Stimulated activated CD4-positive, alpha-beta T cell treated with anti-CD3 and anti-CD28 coated beads, Interleukin-4, amount 100 ng/mL, for 4 hours (primary cell): ENCODE measurements around the gene SYNGR2.
A peak's percentile ranks its signal among the peaks of the same experiment; 100 is the strongest.
"Not testable (repeated sequence)": the region's sequence is repeated elsewhere in the genome, so short reads cannot be mapped to it uniquely, and the experiment has no call there.

Experiments
- DNase-seq, 2 experiments: peaks; one replicate each; pipeline ENCODE4 v3.0.0-alpha.2; 2020

SYNGR2 gene

GRCh38 chr17:78144147-78144719 lies 24.1 kb upstream of the SYNGR2 start:
- DNase-seq: no peak

GRCh38 chr17:78144736-78145641 lies 23.4 kb upstream of the SYNGR2 start:
- DNase-seq: no peak

GRCh38 chr17:78146471-78146869 lies 21.9 kb upstream of the SYNGR2 start:
- no peak for DNase-seq

- no peak for DNase-seq
These were observed 21.5 kb upstream of the SYNGR2 start for GRCh38 chr17:78146881-78147280.

GRCh38 chr17:78147315-78147998 lies 20.9 kb upstream of the SYNGR2 start:
- DNase-seq: no peak

- DNase-seq: no peak
These were observed 19.9 kb upstream of the SYNGR2 start for GRCh38 chr17:78148286-78149016.

GRCh38 chr17:78151514-78152008 lies 16.8 kb upstream of the SYNGR2 start:
- no peak for DNase-seq

GRCh38 chr17:78154903-78155811 lies 13.2 kb upstream of the SYNGR2 start:
- DNase-seq: no peak

- DNase-seq: no peak
These were observed 8.7 kb upstream of the SYNGR2 start for GRCh38 chr17:78159575-78160158.

GRCh38 chr17:78163881-78164747 lies 4.3 kb upstream of the SYNGR2 start:
- DNase-seq: no peak

- no peak for DNase-seq
These were observed 3.4 kb upstream of the SYNGR2 start for GRCh38 chr17:78164748-78165607.

GRCh38 chr17:78166416-78166815 lies 2.0 kb upstream of the SYNGR2 start:
- DNase-seq: no peak

- peak; percentile 64 to 66 for DNase-seq
These were observed 767 bp downstream of the SYNGR2 start for GRCh38 chr17:78168903-78169793.

GRCh38 chr17:78170692-78171590 lies 2.6 kb downstream of the SYNGR2 start:
- no peak for DNase-seq

GRCh38 chr17:78171591-78172248 lies 3.3 kb downstream of the SYNGR2 start:
- not testable (repeated sequence) for DNase-seq

- no peak for DNase-seq
These were observed 4.1 kb downstream of the SYNGR2 start for GRCh38 chr17:78172249-78173051.
